Smooth muscle cell (in vitro differentiated cells): ENCODE measurements around the gene SUGP2. TPM values are rescaled to one million over a fixed set of nuclear protein-coding genes. Genes with fewer than 3 reads are reported as not detected.

Experiments used
- DNase-seq: peaks from one replicate; lab custom pipeline; 2025; ENCODE audit not compliant: unreplicated experiment; lab: John Stamatoyannopoulos, UW
- H2AFZ ChIP-seq: fragments of 200-600 bp; sonication (generic); 2 replicates; pipeline ENCODE4 v1.6.0; 2016; ENCODE audit warnings: antibody characterized with exemption, low read depth, mild to moderate bottlenecking
- H3F3A ChIP-seq: fragments of 200-600 bp; sonication (generic); 2 replicates; pipeline ENCODE4 v1.6.0; 2017; ENCODE audit warnings: antibody characterized with exemption, low read depth
- H3K27ac ChIP-seq: fragments of 200-600 bp; sonication (generic); 2 replicates; pipeline ENCODE4 v1.5.1; 2016; ENCODE audit warnings: low read depth, mild to moderate bottlenecking
- H3K27me3 ChIP-seq: fragments of 200-600 bp; sonication (generic); 2 replicates; pipeline ENCODE4 v1.6.1; 2016; ENCODE audit warnings: low read depth, mild to moderate bottlenecking
- H3K36me3 ChIP-seq: fragments of 200-600 bp; sonication (generic); 2 replicates; pipeline ENCODE4 v1.5.1; 2016; ENCODE audit warnings: low read depth
- H3K4me1 ChIP-seq: fragments of 200-600 bp; sonication (generic); 2 replicates; pipeline ENCODE4 v1.5.1; 2016; ENCODE audit warnings: low read depth
- H3K4me2 ChIP-seq: fragments of 200-600 bp; sonication (generic); 2 replicates; pipeline ENCODE4 v1.6.0; 2016; ENCODE audit warnings: mild to moderate bottlenecking
- H3K4me3 ChIP-seq: fragments of 200-600 bp; sonication (generic); 2 replicates; pipeline ENCODE4 v1.5.1; 2016; ENCODE audit warnings: mild to moderate bottlenecking
- H3K79me2 ChIP-seq: fragments of 200-600 bp; sonication (generic); 2 replicates; pipeline ENCODE4 v1.6.0; 2016; ENCODE audit warnings: low read depth, mild to moderate bottlenecking
- H3K9ac ChIP-seq: fragments of 200-600 bp; sonication (generic); 2 replicates; pipeline ENCODE4 v1.6.0; 2016; ENCODE audit warnings: low read depth
- H3K9me3 ChIP-seq: fragments of 200-600 bp; sonication (generic); replicated peaks from 2 replicates; pipeline ENCODE4 v1.5.1; 2016; ENCODE audit warnings: low read depth
- H4K20me1 ChIP-seq: fragments of 200-600 bp; sonication (generic); 2 replicates; pipeline ENCODE4 v1.6.0; 2016; ENCODE audit warnings: low read depth
- CTCF ChIP-seq: fragments of 200-600 bp; sonication (generic); IDR thresholded peaks from 2 replicates; pipeline ENCODE4 v1.5.1; 2017; ENCODE audit warnings: borderline replicate concordance, mild to moderate bottlenecking, antibody characterized with exemption; ENCODE audit not compliant: insufficient read depth, poor library complexity, severe bottlenecking
- WGBS: methylation state at CpG from one replicate; pipeline ENCODE4 v1.1.7; 2016; ENCODE audit warnings: low lambda C conversion rate; 5-methylcytosine and 5-hydroxymethylcytosine counted together
- polyA plus RNA-seq: library from polyadenylated mRNA; unstranded; fragments of >200 nt; fragmentation: Nextera tagmentation; extraction: Ambion mirVana; gene quantifications from 2 replicates; pipeline ENCODE4 v1.2.1, GENCODE V29; 2016
- total RNA-seq: library from RNA; depleted of rRNA; stranded (reverse); fragments of >200 nt; gene quantifications from 2 replicates; pipeline ENCODE4 v1.2.3, GENCODE V29; 2014

Gene SUGP2
- total and polyA plus RNA-seq, 2 experiments from 2014 or later = 42.2 to 47.6 TPM

GRCh38 chr19:19067276-19068072 is 34.2 kb upstream of the SUGP2 start:
- Histone ChIP-seq H2AFZ (no peak overlapping the region), H3K4me3 (no peak overlapping the region), H3K4me2 (no peak overlapping the region), H3F3A (peaks cover 7% of the 10 kb centered on the region), H3K9me3 (no peaks in the 10 kb centered on the region), H4K20me1 (peaks cover 12% of the 10 kb centered on the region), H3K27me3 (no peaks in the 10 kb centered on the region), H3K9ac (no peak overlapping the region), H3K27ac (no peak overlapping the region), H3K79me2 (no peaks in the 10 kb centered on the region), H3K36me3 (no peaks in the 10 kb centered on the region), H3K4me1 (peaks cover 6% of the 10 kb centered on the region)
- 91% methylated on average over 11 of the region's 11 CpGs for WGBS
- no peak for DNase-seq
- TF ChIP-seq CTCF = no peak

GRCh38 chr19:19064811-19065745 is 31.8 kb upstream of the SUGP2 start:
- no peaks in the 10 kb centered on the region for H3K79me2 ChIP-seq
- no peak for TF ChIP-seq CTCF
- H3K27me3 ChIP-seq = no peaks in the 10 kb centered on the region
- no peak overlapping the region for H2AFZ ChIP-seq
- H3K9me3 ChIP-seq = no peaks in the 10 kb centered on the region
- peaks cover 6% of the 10 kb centered on the region for H3K4me1 ChIP-seq
- 30% methylated on average over 24 of the region's 25 CpGs for WGBS
- peak overlapping the region; percentile 91 for H3K4me2 ChIP-seq
- H3K9ac ChIP-seq = no peak overlapping the region
- H3K36me3 ChIP-seq = no peaks in the 10 kb centered on the region
- peaks cover 8% of the 10 kb centered on the region for H4K20me1 ChIP-seq
- no peak overlapping the region for H3K27ac ChIP-seq
- H3F3A ChIP-seq = peaks cover 7% of the 10 kb centered on the region
- H3K4me3 ChIP-seq = peak overlapping the region; percentile 54
- no peak for DNase-seq

GRCh38 chr19:19064098-19064722 is 30.9 kb upstream of the SUGP2 start:
- H3K36me3 ChIP-seq = no peaks in the 10 kb centered on the region
- H3K4me3 ChIP-seq = peak overlapping the region; percentile 54
- peak overlapping the region; percentile 91 for H3K4me2 ChIP-seq
- H3K4me1 ChIP-seq = peaks cover 6% of the 10 kb centered on the region
- H3K79me2 ChIP-seq = no peaks in the 10 kb centered on the region
- peaks cover 8% of the 10 kb centered on the region for H4K20me1 ChIP-seq
- TF ChIP-seq CTCF = peak; percentile 29
- 25% methylated on average over 14 of the region's 29 CpGs for WGBS
- no peaks in the 10 kb centered on the region for H3K27me3 ChIP-seq
- H2AFZ ChIP-seq = no peak overlapping the region
- no peak overlapping the region for H3K27ac ChIP-seq
- DNase-seq = no peak
- H3F3A ChIP-seq = peaks cover 7% of the 10 kb centered on the region
- no peaks in the 10 kb centered on the region for H3K9me3 ChIP-seq
- H3K9ac ChIP-seq = no peak overlapping the region
